Suppressor macrophage treated with lipopolysaccharide for 4 hours (primary cell): Measurements from ENCODE around the gene MSH2.
"Not testable (repeated sequence)": the region's sequence is repeated elsewhere in the genome, so short reads cannot be mapped to it uniquely, and the experiment has no call there.

Experiments
- DNase-seq: peaks from one replicate; pipeline ENCODE4 v3.0.0-alpha.2; 2020

MSH2 gene

GRCh38 chr2:47402805-47403608, at the start of gene MSH2:
Gene MSH2, plus strand, starts transcription at chr2:47403156. Its CDS starts 36 bp downstream, at chr2:47403192.
- peak; percentile 95 for DNase-seq

GRCh38 chr2:47354013-47354847, 48.7 kb upstream of the MSH2 start:
- DNase-seq = peak; percentile 26

- no peak for DNase-seq
Observed at GRCh38 chr2:47354848-47355204, 48.1 kb upstream of the MSH2 start.

DNA sequence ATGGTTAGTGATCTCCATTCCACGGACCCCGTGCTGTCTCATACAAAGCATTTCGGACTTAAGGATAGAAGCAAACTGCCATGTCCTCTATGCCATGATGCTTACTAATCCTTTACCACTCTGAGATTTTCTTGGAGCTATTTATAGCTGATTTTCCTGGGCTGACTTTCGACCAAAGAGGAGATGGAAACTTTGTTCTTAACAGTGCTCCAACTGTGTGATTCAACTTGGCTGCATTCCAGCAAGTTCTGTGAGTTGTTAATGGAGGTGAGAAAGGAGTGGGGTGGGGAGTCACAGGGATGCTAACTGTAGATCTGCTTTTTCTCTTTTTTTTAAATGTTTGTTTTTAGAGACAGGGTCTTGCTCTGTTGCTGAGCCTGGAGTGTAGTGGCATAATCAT, 45.5 kb upstream of the MSH2 start:
- no peak for DNase-seq

DNA sequence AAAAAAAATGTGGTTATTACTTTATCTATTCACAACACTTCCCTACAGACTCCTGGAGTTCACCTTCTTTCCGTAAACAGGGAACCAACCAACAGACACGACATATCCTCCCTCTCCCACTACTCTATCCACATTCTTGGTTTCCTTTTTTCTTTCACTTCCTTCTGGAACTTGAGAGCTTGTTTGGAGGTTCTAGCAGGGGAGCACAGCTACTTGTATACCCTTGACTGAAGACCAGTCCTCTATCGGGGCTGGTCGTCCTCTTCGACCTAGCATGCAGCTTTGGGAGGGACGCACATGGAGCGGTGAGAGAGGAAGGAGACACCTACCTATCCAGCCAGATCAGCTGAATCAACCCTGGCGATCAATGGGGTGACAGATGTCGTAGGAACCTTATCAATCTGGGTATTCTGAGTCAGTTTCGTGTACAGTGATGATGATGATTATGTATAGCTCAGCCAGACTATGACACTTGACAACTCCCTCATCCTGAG, 43.5 kb upstream of the MSH2 start:
- no peak for DNase-seq

- no peak for DNase-seq
Observed at GRCh38 chr2:47360283-47360682, 42.7 kb upstream of the MSH2 start.

- DNase-seq = no peak
Observed at GRCh38 chr2:47360927-47361326, 42.0 kb upstream of the MSH2 start.

- DNase-seq = not testable (repeated sequence)
Observed at GRCh38 chr2:47361505-47362229, 41.3 kb upstream of the MSH2 start.

DNA sequence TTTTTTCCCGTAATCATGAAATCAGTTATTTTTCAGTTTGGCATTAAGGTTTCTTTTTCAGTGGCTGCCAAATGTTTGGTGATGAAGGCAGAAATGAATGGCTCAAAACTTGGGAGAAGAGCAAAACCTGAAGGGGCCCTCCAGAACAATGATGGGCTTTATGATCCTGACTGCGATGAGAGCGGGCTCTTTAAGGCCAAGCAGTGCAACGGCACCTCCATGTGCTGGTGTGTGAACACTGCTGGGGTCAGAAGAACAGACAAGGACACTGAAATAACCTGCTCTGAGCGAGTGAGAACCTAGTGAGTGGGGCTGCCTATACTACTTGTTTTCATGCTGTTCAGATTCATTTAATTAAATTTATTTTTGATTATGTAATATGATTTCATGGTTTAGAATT, 29.2 kb upstream of the MSH2 start:
- no peak for DNase-seq

DNA sequence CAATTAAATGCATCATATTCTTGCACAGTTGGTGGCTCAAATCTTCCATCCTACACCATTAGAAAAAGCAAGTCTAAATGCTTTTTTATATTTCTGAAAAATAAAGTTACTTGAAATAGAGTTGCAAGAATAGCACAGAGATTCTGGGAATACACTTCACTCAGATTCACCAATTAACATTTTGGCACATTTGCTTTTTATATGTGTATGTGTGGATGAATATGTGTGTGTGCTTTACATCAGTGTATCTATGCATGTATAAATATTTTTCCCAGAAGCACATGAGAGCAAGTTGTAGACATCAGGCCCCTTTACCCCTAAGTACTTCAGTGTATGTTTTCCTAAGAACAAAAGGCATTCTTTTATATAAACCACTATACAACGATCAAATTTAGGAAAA, 27.6 kb upstream of the MSH2 start:
- DNase-seq = no peak

- no peak for DNase-seq
Observed at GRCh38 chr2:47379384-47379783, 23.6 kb upstream of the MSH2 start.

- DNase-seq = no peak
Observed at GRCh38 chr2:47381408-47381807, 21.5 kb upstream of the MSH2 start.

GRCh38 chr2:47386551-47386950, 16.4 kb upstream of the MSH2 start:
- DNase-seq = no peak

GRCh38 chr2:47388888-47389287, 14.1 kb upstream of the MSH2 start:
- DNase-seq = peak; percentile 23

- no peak for DNase-seq
Observed at GRCh38 chr2:47389692-47390091, 13.3 kb upstream of the MSH2 start.

DNA sequence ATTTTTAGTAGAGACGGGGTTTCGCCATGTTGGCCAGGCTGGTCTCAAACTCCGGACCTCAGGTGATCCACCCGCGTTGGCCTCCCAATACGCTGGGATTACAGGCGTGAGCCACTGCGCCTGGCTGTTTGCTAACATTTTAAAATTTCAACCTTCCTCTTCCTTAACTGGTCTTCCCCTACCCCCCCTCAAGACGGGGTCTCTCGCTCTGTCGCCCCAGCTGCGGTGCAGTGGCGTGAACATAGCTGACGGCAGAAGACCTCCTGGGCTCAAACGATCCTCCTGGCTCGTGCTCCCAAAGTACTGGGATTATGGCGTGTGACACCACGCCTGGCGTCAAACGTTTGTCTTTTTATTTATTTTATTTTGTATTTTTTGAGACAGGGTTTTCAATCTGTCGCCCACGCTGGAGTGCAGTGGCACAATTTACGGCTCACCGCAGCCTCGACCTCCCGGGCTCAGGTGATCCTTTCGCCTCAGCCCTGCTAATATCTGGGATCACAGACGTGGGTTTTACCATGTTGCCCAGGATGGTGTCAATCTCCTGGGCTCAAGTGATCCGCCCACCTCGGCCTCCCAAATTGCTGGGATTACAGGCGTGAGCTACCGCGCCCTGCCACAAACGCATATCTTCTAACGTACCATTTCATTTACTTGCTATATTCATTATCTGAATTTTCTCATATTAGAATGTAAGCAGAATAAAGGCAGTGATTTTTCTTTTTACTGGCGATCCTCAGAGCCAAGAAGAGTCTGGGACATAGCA, 984 bp upstream of the MSH2 start:
- no peak for DNase-seq

- no peak for DNase-seq
Observed at GRCh38 chr2:47402555-47402804, 476 bp upstream of the MSH2 start.

DNA sequence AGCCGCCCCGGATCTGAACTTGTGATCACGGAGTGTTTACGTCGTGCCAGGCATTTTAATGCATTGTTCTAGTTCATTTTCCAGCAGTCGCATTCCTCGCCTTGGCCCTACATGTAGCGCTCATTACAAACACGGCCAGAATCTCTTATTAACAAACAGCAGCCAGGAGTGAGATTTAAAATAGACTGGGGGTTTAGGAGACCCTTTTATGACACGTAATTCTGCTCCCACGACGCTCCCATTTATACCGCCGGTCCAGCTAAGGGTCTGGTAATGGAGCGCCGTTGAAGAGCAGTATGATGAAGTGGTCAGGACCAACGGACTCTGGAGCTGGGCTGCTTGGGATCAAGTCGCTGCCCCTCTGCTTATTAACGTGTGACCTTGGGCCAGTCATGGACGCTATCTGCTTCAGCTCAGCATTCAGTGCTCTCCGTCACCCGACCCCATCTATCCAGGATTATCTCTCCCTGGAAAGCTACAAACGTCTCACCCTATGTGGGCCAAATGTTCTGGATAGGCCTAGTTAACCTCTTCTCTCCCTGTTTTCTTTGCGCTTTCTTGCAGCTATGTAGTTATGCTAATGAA, 745 bp downstream of the MSH2 start:
- DNase-seq = no peak

DNA sequence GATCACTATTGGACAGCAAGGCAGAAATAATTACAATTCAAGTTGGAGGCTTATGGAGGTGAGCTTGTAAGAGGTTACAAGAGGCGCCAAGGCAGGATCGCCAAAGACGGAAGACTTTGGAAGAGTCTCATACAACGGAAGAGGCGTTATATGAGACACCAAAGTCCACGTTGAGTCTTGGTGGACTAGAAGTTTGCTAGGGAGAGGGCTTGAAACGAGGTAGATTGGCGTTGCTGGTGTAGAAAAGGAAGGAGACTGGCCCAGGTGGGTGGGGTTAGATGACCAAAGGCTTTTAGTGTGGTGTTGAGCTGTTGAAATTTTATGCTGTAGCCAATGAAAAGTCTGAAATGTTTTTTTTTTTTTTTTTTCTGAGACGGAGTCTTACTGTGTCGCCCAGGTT, 1.4 kb downstream of the MSH2 start:
- DNase-seq = no peak

- no peak for DNase-seq
Observed at GRCh38 chr2:47405757-47406156, 2.8 kb downstream of the MSH2 start.

DNA sequence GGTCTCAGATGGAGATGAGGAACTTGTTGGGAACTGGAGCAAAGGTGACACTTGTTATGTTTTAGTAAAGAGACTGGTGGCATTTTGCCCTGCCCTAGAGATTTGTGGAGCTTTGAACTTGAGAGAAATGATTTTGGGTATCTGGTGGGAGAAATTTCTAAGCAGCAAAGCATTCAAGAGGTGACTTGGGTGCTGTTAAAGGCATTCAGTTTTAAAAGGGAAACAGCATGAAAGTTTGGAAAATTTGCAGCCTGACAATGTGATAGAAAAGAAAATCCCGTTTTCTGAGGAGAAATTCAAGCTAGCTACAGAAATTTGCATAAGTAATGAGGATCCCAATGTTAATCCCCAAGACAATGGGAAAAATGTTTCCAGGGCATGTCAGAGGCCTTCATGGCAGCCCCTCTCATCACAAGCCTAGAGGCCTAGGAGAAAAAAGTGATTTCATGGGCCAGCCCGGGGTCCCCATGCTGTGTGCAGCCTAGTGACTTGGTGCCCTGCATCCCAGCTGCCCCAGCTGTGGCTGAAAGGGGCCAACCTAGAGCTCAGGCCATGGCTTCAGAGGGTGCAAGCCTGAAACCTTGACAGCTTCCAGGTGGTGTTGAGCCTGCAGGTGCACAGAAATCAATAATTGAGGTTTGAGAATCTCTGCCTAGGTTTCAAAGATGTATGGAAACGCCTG, 3.8 kb downstream of the MSH2 start:
- DNase-seq = not testable (repeated sequence)

DNA sequence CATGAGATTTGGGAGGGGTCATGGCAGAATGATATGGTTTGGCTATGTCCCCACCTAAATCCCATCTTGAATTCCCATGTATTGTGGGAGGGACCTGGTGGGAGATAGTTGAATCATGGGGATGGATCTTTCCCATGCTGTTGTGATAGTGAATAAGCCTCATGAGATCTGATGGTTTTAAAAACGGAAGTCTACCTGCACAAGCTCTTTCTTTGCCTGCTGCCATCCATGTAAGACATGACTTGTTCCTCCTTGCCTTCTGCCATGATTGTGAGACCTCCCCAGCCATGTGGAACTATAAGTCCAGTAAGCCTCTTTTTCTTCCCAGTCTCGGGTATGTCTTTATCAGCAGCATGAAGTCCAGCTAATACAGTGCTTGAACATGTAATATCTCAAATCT, 5.0 kb downstream of the MSH2 start:
- not testable (repeated sequence) for DNase-seq
